Measurements from ENCODE around the gene CLDN6. TPM values are rescaled to one million over a fixed set of nuclear protein-coding genes. Genes with fewer than 3 reads are reported as not detected.

The CLDN6 gene
- total and polyA plus RNA-seq, 9 of the 15 experiments (the other 6 are each of a cell fraction or from before 2014, with no cell fraction given): 0.22 to 0.75 (median 0.38) TPM; not detected in 3

GRCh38 chr16:3007957-3008689 lies 9.9 kb downstream of the CLDN6 start (continued):
- no peak; the same call in 1 of the 2 replicates for TF ChIP-seq KLF13 (tag; IDR thresholded peaks at IDR 0.05; ENCODE audit: borderline replicate concordance, low read depth)
- no peak for TF ChIP-seq BMI1 (IDR thresholded peaks at IDR 0.05; ENCODE audit: low read length)
- TF ChIP-seq, protein P1, sequence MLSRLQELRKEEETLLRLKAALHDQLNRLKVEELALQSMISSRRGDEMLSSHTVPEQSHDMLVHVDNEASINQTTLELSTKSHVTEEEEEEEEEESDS (CRISPR knock-in tag; IDR thresholded peaks at IDR 0.05): no peak
- no peak for TF ChIP-seq KLF6 (CRISPR knock-in tag; IDR thresholded peaks at IDR 0.05; ENCODE audit: borderline replicate concordance)
- TF ChIP-seq SPI1 (IDR thresholded peaks at IDR 0.05; ENCODE audit: borderline replicate concordance, low read depth, low read length): peak; percentile 80
- TF ChIP-seq ZNF57 (CRISPR knock-in tag; IDR thresholded peaks at IDR 0.05): no peak
- TF ChIP-seq, protein P2, sequence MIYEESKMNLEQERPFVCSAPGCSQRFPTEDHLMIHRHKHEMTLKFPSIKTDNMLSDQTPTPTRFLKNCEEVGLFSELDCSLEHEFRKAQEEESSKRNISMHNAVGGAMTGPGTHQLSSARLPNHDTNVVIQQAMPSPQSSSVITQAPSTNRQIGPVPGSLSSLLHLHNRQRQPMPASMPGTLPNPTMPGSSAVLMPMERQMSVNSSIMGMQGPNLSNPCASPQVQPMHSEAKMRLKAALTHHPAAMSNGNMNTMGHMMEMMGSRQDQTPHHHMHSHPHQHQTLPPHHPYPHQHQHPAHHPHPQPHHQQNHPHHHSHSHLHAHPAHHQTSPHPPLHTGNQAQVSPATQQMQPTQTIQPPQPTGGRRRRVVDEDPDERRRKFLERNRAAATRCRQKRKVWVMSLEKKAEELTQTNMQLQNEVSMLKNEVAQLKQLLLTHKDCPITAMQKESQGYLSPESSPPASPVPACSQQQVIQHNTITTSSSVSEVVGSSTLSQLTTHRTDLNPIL (CRISPR knock-in tag; IDR thresholded peaks at IDR 0.05): no peak
- peak; percentile 49; the same call in 1 of the 2 replicates for TF ChIP-seq SMARCC2 (IDR thresholded peaks at IDR 0.05; ENCODE audit: low read depth)
- TF ChIP-seq FUS (optimal IDR thresholded peaks at IDR 0.05; ENCODE audit: low read depth, low read length): no peak
- TF ChIP-seq, protein P3, sequence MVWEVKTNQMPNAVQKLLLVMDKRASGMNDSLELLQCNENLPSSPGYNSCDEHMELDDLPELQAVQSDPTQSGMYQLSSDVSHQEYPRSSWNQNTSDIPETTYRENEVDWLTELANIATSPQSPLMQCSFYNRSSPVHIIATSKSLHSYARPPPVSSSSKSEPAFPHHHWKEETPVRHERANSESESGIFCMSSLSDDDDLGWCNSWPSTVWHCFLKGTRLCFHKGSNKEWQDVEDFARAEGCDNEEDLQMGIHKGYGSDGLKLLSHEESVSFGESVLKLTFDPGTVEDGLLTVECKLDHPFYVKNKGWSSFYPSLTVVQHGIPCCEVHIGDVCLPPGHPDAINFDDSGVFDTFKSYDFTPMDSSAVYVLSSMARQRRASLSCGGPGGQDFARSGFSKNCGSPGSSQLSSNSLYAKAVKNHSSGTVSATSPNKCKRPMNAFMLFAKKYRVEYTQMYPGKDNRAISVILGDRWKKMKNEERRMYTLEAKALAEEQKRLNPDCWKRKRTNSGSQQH (CRISPR knock-in tag; IDR thresholded peaks at IDR 0.05): peak; percentile 35; the same call in 1 of the 2 replicates
- TF ChIP-seq RNF2 (IDR thresholded peaks at IDR 0.05): peak; percentile 69; the same call in 1 of the 2 replicates
- TF ChIP-seq U2AF2 (optimal IDR thresholded peaks at IDR 0.05; ENCODE audit: low read depth, low read length): no peak
- TF ChIP-seq NFYB (IDR thresholded peaks at IDR 0.05; ENCODE audit: extremely low read depth, insufficient read length): no peak
- TF ChIP-seq ZNF133 (CRISPR knock-in tag; IDR thresholded peaks at IDR 0.05): no peak
- peak; percentile 63 for TF ChIP-seq ARID1B (IDR thresholded peaks at IDR 0.05)
- no peak for TF ChIP-seq CBX8 (IDR thresholded peaks at IDR 0.05; ENCODE audit: borderline replicate concordance, extremely low read depth, low read depth, low read length, poor library complexity, severe bottlenecking)
- no peak for TF ChIP-seq SLC30A9 (CRISPR knock-in tag; IDR thresholded peaks at IDR 0.05)
- no peak for TF ChIP-seq SETDB1 (IDR thresholded peaks at IDR 0.05; ENCODE audit: low read length)
- TF ChIP-seq IRF2 (CRISPR knock-in tag; IDR thresholded peaks at IDR 0.05): no peak
- TF ChIP-seq NFATC3 (IDR thresholded peaks at IDR 0.05): no peak
- no peak for TF ChIP-seq NR0B1 (IDR thresholded peaks at IDR 0.05; ENCODE audit: partially characterized antibody)
- TF ChIP-seq FOXA1 (IDR thresholded peaks at IDR 0.05; ENCODE audit: borderline replicate concordance): no peak

Measured in K562 (cell line).